Measurements from ENCODE around the gene FBRSL1.
A peak's percentile ranks its signal among the peaks of the same experiment; 100 is the strongest.

FBRSL1 gene

GRCh38 chr12:132500142-132500855, 10.3 kb downstream of the FBRSL1 start:
- no peak for DNase-seq

- no peak for DNase-seq
These were observed 10.9 kb downstream of the FBRSL1 start for GRCh38 chr12:132500856-132501180.

DNA sequence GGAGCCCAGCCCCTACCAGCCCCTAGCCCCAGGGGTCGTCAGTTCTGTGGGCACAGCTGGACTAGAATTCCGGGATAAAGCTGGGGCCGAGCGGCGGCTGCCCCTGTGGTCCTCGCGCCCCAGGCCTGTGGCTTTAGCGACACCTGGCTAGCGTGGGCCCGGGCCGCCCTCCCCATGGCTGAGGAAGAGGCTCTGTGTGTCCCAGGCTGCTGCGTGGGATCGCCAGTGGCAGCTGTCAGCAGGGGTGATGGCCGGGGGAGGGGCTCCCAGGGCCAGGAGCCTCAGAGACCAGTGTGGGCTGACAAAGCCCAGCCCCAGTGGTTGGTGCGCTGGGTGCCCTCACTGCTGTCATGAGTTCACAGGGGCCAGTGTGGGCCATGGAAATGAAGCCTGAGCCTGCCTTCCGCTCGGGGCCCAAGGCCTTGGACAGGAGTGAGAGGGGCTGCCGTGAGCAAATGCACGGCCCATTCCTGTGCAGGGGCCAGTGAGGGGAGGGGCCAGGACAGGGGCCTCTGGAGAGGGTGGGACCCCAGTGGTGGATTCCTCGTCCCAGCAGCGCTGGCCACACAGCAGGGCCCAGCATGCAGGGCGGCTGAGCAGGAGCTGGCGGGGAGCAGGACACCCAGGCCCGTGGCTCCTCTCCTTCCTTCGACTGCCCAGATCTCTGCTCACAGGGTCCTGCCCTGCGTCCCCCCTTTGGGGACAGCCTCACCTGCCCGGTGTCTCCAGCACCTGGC, 11.4 kb downstream of the FBRSL1 start:
- no peak for DNase-seq

GRCh38 chr12:132502149-132502881, 12.4 kb downstream of the FBRSL1 start:
- DNase-seq: no peak

DNA sequence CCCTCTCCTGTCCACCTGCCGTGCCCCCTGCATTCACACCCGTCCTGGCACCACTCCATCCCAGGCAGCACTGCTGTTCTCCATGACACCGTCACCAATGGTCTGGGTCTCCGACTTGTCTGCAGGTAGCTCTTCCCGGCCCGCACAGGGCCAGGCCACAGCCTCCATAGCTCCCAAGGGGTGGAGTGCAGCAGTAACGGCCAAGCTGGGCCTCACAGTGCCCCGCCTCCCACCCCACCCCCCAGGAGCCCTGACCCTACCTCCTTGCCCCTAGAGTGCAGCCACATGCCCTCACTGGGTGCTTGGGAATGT, 12.9 kb downstream of the FBRSL1 start:
- no peak for DNase-seq

DNA sequence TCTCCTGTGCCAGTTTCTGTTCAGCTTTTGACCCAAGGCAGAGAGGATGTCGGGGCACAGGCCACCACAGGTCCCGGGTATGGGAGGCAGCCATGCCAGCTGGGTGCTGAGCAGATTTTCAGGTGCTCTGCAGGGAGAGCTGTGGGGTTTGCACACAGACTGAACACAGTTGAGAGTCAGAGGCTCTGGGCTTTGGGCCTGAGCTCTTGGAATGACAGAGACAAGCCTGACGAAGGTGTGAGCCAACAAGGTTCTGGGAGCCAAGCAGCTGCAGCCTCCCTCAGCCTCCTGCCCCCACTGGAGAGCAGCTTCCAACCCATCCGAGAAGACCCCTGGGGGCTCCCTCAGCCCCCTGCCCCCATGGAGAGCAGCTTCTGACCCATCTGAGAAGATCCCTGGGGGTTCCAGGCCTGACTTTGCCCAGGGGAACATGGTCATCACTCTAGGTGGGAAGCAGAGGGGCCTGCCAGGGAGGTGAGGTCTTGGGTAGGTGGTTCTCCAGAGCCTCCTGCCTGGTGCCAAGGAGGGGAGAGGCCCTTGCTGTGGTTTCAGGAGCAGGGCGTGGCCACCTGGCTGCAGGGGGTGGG, 13.8 kb downstream of the FBRSL1 start:
- no peak for DNase-seq

GRCh38 chr12:132505105-132505851, 15.3 kb downstream of the FBRSL1 start:
- no peak for DNase-seq

DNA sequence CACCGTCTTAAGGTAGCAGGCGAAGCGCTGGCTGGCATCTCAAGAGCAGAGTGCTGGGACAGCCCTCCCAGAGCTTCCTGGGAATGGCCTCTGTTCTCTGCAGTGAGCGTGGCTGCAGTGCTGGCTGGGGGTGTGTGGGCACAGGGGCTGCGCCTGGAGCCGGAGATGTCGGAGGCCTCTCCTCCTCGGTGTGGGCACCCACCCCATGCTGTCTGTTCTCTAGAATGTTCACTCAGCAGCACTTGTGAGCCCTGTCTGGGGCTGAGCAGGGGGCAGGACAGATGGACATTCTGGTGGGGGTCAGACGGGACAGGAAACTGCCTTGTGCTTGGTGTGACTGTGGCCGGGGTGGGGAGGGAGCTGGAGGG, 15.9 kb downstream of the FBRSL1 start:
- no peak for DNase-seq

GRCh38 chr12:132506328-132507160, 16.6 kb downstream of the FBRSL1 start:
- peak; percentile 73 for DNase-seq

GRCh38 chr12:132507161-132507538, 17.2 kb downstream of the FBRSL1 start:
- DNase-seq: no peak

DNA sequence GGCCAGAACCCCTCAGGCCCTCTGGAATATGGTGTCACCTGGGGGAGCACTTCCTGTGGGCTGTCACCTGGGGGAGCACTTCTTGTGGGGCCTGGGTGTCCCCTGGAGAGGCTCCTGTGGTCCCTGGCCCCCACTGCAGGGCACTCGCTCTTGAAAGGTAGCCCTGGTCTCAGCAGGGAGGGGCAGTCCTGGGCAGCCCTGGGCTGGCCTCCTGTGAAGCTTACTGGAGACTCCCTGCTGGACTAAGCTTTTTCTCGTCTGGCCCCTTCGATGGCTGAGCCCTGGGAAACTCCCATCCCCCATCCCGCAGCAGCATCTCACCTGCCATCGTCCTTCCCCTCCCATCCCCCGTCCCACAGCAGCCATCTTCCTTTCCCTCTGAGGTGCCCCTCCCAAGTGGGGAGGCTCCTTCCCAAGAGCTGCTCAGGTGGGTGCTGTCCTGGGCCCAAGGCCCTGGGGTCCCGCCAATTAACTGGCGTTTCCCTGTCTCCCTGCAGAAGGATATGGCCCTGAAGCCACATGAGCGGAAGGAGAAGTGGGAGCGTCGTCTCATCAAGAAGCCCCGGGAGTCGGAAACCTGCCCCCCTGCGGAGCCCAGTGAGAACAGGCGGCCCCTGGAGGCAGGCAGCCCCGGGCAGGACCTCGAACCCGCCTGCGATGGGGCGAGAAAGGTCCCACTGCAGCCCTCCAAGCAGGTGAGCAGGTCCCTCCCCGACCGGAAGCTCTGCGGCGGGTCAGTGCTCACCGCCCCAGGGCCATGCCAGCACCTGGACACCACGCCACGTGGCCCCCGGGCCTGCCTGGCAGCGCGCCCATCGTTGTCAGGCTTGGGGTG, 17.9 kb downstream of the FBRSL1 start:
- DNase-seq: no peak

DNA sequence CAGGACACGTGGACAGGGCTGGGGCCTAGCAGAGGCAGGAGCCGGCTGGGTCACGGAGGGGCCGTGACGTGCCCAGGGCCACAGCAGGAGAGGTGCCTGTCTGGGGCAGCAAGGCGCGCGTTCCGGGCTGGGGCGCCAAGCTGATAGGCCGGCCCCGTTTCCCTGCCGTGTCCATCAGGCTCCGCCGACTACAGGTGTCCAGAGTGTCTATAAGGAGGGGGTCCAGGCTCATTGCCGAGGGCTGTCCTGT, 18.5 kb downstream of the FBRSL1 start:
- no peak for DNase-seq

DNA sequence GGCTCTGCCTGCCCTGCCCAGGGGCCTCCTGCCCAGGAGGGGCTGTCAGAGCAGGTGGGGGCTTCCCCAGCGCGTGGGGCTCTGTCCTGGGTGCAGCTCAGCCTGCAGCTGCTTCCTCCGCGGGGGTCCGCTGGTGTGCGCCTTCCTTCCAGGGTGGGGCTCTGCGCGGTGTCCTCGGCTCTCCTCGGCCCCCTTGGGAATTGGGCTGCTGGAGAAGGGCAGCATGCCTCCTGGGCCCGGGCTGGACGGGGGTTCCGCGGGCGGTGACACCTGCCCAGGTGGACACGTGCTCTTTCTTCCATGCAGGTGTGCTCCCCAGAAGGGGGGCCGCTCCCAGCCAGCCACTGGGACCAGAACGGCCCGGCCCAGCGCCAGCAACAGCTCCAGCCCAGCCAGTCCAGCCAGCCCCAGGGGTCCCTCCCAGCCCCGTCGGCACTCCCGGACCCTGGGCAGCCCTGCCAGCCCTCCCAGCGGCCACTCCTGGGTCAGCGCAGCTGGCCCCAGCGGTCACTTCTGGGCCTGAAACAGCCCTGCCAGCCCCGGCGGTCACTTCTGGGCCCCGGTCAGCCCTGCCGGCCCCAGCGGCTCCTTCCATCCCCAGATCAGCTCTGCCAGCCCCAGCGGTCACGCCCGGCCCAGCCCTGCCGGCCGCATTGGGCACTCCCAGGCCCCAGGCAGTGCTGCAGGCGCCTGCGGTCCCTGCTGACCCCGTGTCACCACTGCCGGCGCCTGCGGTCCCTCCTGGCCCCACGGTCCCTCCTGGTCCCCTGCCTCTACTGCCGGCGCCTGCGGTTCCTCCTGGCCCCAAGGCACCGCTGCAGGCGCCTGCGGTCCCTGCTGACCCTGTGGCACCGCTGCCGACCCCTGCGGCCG, 19.1 kb downstream of the FBRSL1 start:
- no peak for DNase-seq

- no peak for DNase-seq
These were observed 20.3 kb downstream of the FBRSL1 start for GRCh38 chr12:132510111-132510724.

- no peak for DNase-seq
These were observed 21.0 kb downstream of the FBRSL1 start for GRCh38 chr12:132510746-132511477.

- DNase-seq: no peak
These were observed 21.7 kb downstream of the FBRSL1 start for GRCh38 chr12:132511516-132512196.

DNA sequence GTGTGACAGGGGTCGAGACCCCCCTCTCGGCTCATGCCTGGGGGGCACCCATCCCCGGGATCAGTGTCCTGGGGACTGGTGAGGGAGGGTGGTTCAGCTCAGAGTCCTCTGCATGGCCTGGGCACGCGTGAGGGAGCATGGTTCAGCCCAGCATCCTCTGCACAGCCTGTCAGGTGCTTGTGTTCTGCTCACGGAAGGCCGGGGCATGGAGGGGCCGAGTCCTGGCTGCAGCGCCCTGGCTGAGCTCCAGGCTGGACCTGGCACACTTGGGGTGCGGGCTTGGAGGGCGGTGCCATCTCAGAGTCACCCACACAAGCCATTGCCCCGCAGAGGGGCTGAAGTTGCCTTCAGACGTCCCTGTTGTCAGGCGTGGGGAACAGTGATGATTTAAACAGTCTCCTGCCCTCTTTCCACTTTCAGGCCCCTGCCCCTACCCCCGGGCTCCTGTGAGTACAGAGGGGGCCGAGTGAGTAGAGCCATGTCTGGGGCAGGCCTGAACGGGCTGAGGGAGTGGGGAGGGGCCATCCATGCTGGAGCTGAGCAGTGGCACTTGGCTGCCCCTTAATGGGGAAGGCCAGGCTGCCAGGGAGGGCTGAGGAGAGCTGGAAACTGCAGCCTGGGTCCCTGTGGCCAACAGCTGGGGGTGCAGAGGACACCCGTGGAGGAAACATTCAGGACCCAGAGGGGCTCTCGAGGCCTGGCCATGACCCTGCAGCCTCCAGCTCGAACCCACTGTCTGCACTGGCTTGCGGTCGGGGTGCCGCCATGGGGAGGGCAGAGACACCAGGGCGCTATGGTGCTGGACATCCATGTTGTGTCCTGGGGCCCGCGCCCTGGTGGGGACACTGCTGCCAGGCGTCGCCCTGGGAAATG, 22.5 kb downstream of the FBRSL1 start:
- no peak for DNase-seq

GRCh38 chr12:132513070-132513398, 23.1 kb downstream of the FBRSL1 start:
- DNase-seq: no peak
